Measurements from ENCODE around the gene NUP210.

The NUP210 gene

DNA sequence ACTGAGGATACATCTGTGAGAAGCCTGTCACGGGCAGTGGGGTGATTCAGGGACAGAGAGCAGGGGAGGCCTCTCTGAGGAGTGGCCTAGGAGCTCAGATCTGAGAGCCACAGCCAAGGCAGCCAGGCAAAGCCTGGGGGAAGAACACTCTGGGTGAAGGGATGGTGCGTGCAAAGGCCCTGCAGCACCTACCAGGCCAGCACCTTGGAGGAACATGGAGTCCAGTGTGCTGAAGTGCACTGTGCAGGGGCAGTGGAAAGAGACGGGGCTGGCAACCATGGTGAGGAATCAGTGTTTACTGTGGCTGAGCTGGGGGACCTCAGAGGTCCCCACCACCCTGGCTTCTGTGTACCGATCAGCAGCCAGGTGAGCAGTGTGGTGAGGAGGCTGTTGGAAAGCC is 48.0 kb downstream of the NUP210 start:
- no peak for DNase-seq

DNA sequence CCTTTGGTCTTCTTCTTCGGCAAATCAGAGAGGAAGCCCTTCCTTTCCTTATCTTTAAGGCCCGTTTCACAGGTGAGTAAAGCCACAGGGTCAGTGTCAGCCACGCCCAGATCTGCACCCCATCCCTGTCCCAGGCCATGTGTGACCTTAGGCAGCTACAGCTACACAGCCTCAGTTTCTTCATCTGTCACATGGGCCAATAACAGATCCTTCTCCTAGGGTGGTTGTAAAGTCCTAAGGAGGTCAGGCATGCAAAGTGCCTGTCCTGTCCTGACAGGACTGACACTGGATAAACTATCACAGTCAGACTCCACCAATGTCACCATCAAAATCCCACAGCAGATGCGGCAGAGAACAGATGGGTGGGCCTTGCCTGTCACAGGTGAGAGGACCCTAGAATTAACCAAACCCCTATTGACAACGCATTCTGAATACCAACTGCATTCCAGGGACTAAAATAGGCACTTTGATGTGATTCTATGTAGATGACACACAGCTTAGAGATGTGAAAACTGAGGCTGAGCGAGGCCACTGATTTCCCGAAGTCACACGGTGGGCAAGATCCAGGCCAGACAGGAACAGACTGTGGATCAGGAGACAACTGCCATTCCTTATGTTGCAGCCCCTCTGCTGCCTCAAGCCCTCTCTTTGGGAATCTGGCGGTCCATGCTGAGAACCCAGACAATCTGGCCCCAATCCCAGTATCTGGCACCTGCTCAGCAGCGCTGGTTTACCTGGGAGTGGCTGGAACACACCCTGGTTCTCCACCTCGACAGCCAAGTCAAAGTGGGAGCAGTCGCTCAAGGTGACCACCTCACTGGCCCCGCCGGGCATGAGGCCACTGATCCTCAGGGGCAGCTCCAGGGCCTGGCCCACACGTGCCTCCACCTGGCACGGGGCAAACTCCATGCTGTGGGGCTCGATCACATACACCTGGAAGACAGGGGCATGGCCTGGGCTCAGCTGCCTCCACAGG is 48.7 kb downstream of the NUP210 start:
- no peak for DNase-seq

DNA sequence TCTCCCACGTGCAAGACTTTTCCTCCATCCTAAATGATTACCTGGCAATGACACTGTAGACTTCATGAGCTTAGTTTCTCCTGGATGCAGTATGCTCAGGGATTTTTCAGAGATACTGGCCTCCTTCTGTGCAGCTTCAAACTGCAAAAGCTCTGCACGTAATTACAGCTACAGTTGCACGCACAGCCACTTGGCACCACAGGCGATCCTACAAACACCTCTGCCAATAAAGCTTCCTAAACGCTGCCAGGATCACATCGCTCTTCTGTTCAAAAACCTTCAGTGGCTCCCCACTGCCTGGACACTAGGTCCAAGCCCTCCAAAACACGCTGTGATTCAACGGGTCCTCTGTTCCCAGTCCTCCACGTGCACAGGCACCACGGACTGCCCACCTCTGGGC is 49.5 kb downstream of the NUP210 start:
- DNase-seq, result no peak

DNA sequence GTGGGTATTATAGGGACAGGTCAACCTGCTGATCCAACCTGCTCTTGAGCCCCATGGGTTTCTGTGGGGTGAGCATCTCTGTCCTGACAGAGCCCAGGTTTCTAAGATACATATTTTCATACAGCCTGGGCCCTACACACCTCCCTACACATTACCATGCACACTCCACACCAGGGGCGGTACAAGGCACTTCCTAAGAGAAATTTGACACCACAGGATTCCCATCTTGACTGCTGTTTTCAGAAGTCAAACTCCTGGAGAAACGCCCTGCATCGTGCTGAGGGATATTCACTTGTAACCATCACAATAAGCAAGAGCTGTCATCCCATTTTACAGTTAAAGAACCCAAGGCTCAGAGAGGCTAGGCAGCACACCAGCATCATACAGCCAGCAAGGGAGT is 50.1 kb downstream of the NUP210 start:
- DNase-seq, result no peak

DNA sequence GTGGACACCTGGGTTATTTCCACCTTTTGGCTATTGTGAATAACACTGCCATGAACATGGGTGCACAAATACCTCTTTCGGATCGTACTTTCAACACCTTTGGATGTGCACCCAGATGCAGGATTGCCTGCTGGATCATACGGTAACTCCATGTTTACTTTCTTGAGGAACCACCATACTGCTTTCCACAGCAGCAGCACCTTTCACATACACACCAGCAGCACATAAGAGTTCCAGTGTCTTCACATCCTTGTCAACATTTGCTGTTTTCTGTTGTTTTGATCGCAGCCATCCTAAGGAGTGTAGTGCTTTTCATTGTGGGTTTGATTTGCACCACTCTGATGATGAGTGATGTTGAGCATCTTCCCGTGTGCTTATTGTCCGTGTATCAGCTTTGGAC is 51.3 kb downstream of the NUP210 start:
- DNase-seq, result no peak

DNA sequence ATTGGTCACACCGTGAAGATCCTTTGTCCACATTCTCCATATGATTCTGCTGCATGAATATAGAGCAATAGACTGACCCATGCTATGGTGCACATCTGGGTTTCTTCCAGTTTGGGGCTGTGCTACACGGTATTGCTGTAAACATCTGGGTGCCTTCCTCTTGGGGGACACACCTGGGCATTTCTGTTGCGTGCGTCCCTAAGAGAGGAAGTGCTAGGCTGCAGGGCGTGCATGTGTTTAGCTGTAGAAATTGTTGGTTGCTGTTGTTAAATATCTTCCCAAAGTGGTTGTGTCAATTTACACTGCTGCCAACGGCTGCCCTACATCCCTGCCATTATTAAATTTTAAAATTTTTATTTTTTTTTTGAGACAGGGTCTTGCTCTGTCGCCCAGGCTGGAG is 52.4 kb downstream of the NUP210 start:
- DNase-seq, result no peak

DNA sequence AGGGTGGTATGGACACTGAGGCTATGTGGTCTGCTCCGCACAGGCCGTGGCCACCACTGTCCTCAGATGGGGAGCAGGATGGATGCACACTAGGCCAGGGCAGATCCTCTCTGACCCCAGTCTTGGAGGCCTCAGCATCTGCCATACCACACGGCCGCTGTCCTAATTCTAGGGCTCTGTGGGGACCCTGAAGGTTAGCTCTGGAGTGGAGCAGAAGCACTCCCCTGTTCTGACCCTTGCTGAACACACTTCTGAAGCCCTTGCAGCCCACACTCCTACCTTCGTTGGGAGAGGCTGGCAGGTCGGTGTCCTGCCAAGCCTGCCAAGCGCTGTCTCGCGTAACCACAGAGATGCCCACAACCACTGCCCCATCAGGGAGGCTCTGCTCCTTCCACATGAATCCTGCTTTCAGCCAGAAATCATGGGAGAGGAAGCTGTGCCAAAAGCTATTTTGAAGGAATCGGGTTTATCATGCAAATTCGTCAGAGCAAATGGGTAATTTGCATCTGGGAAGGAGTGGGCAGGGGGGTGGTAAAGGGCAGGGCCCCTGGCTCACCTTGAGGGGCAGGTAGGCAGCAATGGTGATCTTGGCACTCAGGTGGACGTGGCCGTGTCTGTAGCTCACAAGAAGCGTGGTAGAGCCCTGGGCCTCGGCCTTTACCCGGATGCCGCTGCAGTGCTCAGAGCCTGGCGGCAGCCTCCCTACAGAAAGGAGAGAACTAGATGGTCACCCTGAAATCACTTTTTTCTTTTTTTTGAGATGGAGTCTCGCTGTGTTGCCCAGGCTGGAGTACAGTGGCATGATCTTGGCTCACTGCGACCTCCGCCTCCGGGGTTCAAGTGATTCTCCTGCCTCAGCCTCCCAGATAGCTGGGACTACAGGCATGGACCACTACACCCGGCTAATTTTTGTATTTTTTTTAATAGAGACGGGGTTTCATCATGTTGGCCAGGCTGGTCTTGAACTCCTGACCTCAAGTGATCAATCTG is 54.4 kb downstream of the NUP210 start:
- no peak for DNase-seq

DNA sequence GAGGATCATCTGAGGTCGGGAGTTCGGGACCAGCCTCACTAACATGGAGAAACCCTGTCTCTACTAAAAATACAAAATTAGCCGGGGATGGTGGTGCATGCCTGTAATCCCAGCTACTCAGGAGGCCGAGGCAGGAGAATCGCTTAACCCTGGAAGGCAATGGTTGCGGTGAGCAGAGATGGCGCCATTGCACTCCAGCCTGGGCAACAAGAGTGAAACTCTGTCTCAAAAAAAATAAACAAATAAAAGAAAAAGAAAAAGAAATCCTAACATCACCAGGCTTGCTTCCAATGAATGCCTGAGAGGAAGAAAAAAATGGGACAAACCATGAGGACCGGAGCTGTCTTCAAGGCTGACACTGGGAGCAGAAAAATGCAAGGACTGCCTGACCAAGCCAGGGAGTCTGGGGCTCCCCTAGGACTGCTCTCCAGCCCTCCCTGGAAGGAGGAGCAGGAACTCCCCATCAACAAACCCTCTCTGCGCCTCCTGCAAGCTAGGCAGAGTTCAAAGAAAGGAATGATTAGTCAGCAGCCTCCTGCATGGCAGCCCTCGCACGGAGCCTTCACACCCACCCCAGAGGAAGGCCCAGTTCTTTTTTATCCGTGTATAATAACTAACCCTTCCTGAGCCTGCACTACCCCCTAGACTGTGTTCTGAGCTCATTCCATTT is 55.4 kb downstream of the NUP210 start:
- no peak for DNase-seq

DNA sequence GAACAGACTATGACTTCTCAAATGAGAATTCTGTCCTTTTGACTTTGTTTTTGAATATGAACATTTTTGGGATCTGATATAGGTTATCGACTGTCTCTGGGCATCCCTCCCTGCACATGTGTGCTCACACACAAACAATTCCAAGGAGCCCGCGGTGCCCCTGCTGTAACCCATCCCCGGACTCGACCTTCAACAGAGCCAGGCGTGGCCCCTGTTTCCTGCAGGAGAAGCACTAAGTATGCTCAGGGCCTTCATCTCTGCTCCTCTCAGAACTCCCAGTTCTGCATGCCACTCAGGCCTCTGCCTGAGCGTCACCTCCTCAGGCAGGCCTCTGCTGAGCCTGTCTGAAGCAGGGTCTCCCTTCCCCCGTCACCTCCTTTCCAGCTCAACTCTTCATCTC is 57.6 kb downstream of the NUP210 start:
- no peak for DNase-seq

DNA sequence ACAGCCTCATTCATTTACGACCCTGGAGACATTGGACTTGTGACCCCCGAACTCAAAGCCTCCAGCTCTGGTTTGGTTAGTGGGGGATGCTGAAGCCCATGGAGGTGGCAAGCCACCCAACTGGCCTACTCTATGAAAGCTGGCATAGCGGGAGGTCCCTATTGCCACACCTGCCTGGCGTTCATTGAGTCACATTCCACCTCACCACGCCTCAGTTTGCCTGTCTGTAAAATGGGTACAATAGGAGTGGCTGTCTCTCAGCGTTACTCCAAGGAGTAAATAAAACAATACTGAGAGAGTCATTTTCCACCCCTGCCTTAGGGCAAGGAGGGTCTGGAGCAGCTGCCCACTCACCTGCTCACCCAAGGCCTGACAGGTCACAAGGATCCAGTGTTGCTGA is 60.2 kb downstream of the NUP210 start:
- DNase-seq, result no peak

DNA sequence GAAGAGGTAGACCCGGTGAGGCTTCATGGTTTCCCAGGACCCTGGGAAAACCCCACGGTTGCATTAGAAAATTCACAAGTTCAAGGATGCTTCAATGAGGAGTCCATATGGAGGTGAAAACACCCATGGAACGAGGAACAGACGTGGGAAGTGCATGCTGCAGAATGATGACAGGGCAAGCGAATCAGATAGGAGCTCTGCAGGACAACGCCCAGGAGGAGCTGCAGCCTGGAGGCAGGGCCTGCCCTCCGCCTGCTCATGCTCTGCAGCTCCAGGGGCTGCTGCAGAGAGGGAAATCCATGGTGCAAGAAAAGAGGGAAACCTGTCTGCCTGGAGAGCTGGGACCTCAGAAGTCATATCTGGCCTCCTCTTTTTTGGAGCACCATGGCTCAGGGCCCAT is 61.5 kb downstream of the NUP210 start:
- DNase-seq, result no peak

DNA sequence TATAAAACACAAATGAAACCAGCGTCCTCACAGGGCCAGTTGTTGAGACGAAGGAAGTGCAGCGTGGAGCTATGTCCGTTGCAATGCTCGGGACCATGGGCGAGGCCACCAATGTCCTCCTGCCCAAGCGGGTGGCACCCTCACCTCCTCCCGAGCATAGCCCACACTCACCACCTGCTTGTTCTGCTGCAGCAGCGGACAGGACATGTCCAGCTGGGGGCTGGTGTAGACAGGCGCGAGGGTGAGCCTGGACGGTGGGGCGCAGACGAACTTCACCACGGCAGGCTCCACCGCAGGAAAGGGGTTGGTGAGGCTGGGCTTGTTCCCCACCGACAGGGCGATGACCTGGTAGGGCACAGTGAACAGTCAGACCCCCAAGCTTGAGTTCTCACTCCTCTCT is 62.1 kb downstream of the NUP210 start:
- DNase-seq, result no peak

DNA sequence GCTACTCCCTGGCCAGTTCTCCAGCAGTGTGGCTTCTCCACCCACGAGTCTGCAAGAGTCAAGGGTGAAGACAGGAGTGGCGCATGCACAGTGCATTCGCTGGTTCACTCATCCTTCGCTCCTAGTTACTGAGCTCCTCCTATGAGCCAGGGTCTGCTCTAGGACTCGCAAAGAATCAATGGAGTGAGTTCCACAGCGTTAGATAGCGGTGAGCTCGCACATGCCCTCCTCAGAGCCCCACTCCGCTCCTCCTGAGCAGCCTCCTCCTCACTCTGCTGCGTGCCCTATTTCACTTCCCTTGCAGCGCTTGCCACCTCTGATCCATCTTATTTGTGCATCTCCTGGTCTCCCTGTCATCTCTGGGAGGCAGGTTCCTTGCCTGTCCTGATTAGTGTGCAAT is 63.0 kb downstream of the NUP210 start:
- no peak for DNase-seq

DNA sequence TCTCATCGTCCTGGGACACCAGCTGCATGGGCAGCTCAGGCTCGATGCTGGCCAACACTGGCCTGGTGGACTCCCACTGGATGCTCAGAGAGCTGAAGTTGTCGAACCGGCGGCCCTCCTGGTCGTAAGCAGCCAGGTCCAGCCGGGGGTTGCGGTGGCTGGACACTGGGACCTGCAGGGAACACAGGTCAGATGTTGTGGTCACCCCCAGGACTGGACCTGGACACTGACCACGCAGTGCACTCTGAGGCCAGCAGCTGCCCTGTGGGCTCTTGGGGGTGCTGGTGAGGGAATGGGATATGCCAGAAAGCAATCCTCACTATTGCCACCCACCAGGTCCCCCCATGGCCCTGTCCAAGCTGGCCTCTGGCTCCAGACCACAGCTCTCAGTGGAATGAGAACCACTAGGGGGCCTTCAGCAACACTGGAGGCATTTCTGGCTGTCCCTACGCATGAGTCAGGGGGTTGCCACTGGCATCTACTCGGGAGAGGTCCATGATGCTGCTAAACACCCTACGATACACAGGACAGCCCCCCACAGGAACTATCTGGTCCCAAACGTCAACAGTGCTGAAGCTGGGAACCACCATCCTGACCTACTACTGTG is 66.1 kb downstream of the NUP210 start:
- no peak for DNase-seq

DNA sequence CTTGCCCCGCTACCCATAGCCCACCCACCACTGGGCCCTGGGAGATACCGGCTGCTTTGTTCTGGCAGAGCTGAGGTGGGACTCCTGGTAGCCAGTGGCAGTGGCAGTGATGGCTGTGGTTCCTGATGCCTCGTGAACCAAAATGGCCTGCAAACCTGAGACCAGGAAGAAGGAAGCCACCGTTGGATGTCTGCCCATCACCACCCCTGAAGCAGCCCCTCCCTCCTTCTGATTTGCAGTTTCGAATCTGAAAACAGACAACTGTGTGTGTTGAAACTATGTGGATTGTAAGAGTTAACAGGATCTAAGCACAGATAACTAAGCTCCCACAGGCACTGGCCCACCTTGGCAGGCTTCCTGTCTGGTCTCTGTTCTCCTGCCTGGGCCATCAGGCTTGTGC is 66.6 kb downstream of the NUP210 start:
- DNase-seq, result no peak

DNA sequence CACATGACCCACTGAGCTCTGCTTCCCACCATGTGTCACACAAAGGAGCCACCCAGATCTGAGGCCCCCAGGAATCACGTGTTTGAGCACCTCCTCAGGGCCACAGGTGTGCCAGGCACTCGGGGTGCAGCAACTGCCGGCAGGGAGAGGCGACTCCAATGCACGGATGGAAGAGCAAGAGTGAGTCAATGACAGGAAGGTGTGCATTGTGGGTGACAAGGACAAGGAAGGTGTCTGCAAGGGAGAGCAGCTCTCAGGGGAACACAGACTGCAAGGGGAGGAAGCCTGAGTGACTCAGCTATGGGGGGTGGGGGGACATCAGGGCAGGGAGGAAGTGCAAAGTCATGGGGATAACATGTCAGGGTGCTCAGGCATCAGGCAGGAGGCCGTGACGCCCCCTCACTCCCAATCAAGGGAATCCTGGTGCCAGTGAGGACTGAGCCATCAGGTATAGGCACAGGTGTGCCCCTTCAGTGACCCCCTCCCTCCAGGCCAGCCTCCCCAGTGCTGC is 67.4 kb downstream of the NUP210 start:
- DNase-seq, result no peak

DNA sequence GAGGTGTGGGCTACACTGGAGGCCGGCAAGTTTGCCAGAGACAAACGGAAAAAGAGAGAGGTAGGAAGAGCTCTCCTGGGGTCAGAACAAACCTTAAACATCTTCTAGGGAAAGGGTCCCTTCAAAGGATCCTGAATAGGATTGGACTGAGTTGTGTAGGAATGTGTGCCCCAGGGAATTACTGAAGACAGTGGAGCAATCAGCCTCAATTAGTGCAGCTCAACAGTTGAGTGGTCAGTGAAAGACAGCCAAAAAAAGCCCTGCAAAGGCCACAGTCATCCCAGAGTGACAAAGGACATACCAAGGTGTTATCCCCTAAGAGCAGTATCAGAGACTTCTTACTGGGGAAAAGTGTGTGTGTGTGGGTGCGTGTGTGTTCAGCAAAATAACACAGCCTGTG is 70.3 kb downstream of the NUP210 start:
- DNase-seq, result no peak

DNA sequence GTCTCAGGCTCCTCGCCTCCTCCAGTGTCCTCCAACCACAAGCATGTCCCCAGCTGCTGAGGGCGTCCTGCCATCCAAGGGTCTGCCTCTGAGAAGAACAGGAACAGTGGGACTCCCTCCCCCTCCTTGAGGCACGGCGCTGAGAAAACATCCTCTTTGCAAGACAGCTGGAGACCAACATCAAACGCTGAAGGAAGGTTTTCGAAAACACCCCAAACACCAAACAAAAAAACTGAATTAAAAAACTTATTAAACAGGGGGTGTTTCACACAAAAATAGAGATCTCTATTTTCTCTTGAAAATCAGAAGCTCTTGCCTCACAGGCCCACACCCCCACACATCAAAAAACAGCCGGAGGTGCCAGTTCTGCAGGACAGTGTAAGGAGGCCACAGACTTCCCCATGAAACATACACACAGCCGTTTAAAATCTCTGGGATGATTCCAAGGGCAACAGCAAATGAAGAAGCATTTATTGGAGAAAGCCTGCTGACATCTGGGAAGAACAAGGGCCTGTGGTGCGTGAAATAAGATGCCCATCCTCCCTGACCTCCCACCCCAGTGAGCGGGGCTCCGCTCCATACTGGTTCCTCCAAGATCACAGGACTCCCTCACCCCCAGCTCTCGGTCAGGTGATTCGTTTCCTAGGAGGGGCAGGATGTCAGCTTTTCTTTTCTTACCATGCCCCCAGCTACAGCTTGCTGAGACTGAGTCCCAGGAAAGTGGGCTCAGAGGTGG is 71.3 kb downstream of the NUP210 start:
- no peak for DNase-seq

DNA sequence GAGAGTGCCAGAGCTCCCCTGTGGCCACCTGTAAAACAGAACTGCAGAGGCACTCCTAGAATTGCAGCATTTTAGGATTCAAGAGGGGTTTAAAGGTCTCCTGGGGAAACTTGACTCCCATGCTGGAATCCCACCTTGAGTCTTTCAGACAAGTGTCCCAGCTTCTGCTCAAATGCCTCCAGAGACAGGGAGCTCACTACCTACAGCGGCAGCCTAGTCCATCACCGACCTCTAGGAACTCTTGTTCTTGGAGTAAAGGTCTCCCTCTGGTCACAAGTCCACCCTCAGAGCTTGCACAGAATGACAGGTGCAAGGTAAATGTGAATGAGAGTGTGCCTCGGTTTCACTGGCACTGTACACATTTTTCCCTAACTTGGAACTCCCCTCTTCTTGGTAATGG is 72.0 kb downstream of the NUP210 start:
- no peak for DNase-seq

DNA sequence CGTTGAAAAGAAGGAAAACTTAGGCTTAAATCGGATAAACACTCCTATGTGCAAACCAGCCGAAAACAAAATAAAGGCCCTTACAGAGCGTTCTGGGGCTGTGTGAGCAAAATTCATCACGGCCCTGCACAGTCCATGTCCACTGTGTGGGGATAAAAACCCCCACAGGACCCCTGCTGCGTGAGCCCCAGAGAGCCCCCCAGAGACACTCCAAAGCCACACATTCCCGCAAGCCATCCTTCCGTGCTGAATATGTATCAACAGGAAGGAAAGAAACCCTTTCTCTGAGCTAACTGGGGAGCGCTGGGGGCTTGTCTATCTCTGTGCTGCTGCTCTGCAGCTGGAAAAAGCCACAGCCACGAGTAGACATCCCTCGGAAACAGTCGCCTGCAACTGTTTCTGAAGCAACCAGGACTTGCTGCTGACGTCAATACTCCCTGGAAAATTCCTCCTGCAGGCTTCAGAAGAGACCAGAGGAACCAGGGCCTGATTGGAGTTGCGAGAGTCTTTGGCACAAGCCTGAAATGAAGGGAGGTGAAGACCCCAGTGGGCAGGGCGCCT is 72.7 kb downstream of the NUP210 start:
- DNase-seq, result no peak

Data from DMS79 (cell line).